ENCODE data around the gene TMED4. TPM values are rescaled to one million over a fixed set of nuclear protein-coding genes. Genes with fewer than 3 reads are reported as not detected.
A peak's percentile ranks its signal among the peaks of the same experiment; 100 is the strongest.
"Not testable (repeated sequence)": the region's sequence is repeated elsewhere in the genome, so short reads cannot be mapped to it uniquely, and the experiment has no call there.

Gene TMED4
- total RNA-seq, 1 experiment from 2014 or later, result 124 TPM

GRCh38 chr7:44608916-44609648 is 27.1 kb upstream of the TMED4 start:
- in situ Hi-C loops (cut with HindIII; ENCODE audit: low sequenced_read_pairs), result no loop called here
- no peak for DNase-seq (ENCODE audit: low spot score)

- DNase-seq (ENCODE audit: low spot score), result no peak
- in situ Hi-C loops (cut with HindIII; ENCODE audit: low sequenced_read_pairs), result no loop called here
These were observed 25.4 kb upstream of the TMED4 start for GRCh38 chr7:44607141-44608068.

GRCh38 chr7:44606341-44607140 is 24.5 kb upstream of the TMED4 start, which contains the start of gene OGDH:
OGDH (plus strand) TSS chr7:44606627; CDS start chr7:44624344, 17,717 bp downstream.
- in situ Hi-C loops (cut with HindIII; ENCODE audit: low sequenced_read_pairs), result no loop called here
- peak; percentile 99 for DNase-seq (ENCODE audit: low spot score)

GRCh38 chr7:44604941-44605340 is 22.9 kb upstream of the TMED4 start:
- in situ Hi-C loops (cut with HindIII; ENCODE audit: low sequenced_read_pairs), result no loop called here
- DNase-seq (ENCODE audit: low spot score), result no peak

GRCh38 chr7:44603193-44603592 is 21.2 kb upstream of the TMED4 start:
- in situ Hi-C loops (cut with HindIII; ENCODE audit: low sequenced_read_pairs), result no loop called here
- DNase-seq (ENCODE audit: low spot score), result no peak

GRCh38 chr7:44602576-44602910 is 20.5 kb upstream of the TMED4 start:
- in situ Hi-C loops (cut with HindIII; ENCODE audit: low sequenced_read_pairs), result no loop called here
- no peak for DNase-seq (ENCODE audit: low spot score)

GRCh38 chr7:44599222-44599621 is 17.2 kb upstream of the TMED4 start:
- in situ Hi-C loops (cut with HindIII; ENCODE audit: low sequenced_read_pairs), result no loop called here
- DNase-seq (ENCODE audit: low spot score), result no peak

- in situ Hi-C loops (cut with HindIII; ENCODE audit: low sequenced_read_pairs); DNase-seq (ENCODE audit: low spot score): not testable (repeated sequence)
These were observed 15.2 kb upstream of the TMED4 start for GRCh38 chr7:44597181-44597580.

- in situ Hi-C loops (cut with HindIII; ENCODE audit: low sequenced_read_pairs), result no loop called here
These were observed 14.1 kb upstream of the TMED4 start for GRCh38 chr7:44595934-44596635.

GRCh38 chr7:44590910-44591309 is 8.9 kb upstream of the TMED4 start:
- no peak for DNase-seq (ENCODE audit: low spot score)
- in situ Hi-C loops (cut with HindIII; ENCODE audit: low sequenced_read_pairs), result no loop called here

More at GRCh38 chr7:44595934-44596635, 14.1 kb upstream of the TMED4 start:
- no peak for DNase-seq (ENCODE audit: low spot score)

GRCh38 chr7:44587843-44588711 is 6.0 kb upstream of the TMED4 start:
- in situ Hi-C loops (cut with HindIII; ENCODE audit: low sequenced_read_pairs), result no loop called here
- DNase-seq (ENCODE audit: low spot score), result peak; percentile 50

GRCh38 chr7:44583146-44583865 is 1.3 kb upstream of the TMED4 start:
- no peak for DNase-seq (ENCODE audit: low spot score)
- in situ Hi-C loops (cut with HindIII; ENCODE audit: low sequenced_read_pairs), result no loop called here

GRCh38 chr7:44580945-44581878 is 819 bp downstream of the TMED4 start:
- in situ Hi-C loops (cut with HindIII; ENCODE audit: low sequenced_read_pairs), result no loop called here
- no peak for DNase-seq (ENCODE audit: low spot score)

- no peak for DNase-seq (ENCODE audit: low spot score)
- in situ Hi-C loops (cut with HindIII; ENCODE audit: low sequenced_read_pairs), result no loop called here
These were observed 5.8 kb downstream of the TMED4 start for GRCh38 chr7:44576228-44576627.

GRCh38 chr7:44575054-44575453 is 7.0 kb downstream of the TMED4 start:
- no peak for DNase-seq (ENCODE audit: low spot score)
- in situ Hi-C loops (cut with HindIII; ENCODE audit: low sequenced_read_pairs), result no loop called here

GRCh38 chr7:44574287-44574872 is 7.7 kb downstream of the TMED4 start:
- no peak for DNase-seq (ENCODE audit: low spot score)
- in situ Hi-C loops (cut with HindIII; ENCODE audit: low sequenced_read_pairs), result loop anchor here (25.0 kb wide), 1 partner anchor 137 kb away; no protein-coding TSS in a partner anchor

All from G401 (cell line).